ENCODE data around the gene GRIK3. TPM values are rescaled to one million over a fixed set of nuclear protein-coding genes. Genes with fewer than 3 reads are reported as not detected.
A peak's percentile ranks its signal among the peaks of the same experiment; 100 is the strongest.

GRIK3 gene
- total and polyA plus RNA-seq, 8 donors: under 0.01 to 4.9 (median 0.46) TPM; not detected in 1

- H3K9me3 ChIP-seq: no peaks in the 10 kb centered on the region
- no peaks in the 10 kb centered on the region for H3K36me3 ChIP-seq
- H3K27me3 ChIP-seq: peaks cover 0 to 72% (median 14%) of the 10 kb centered on the region in 3 donors
- no peaks in the 10 kb centered on the region for H3K4me1 ChIP-seq
- WGBS, 5 donors: 89 to 98% (median 94%) methylated on average over 7 to 14 of the region's 14 CpGs
- intact Hi-C loops (cut with DNase I; ENCODE audit: low total_unique reads): no loop called here
- TF ChIP-seq EP300 (IDR thresholded peaks at IDR 0.05) (no peak), POLR2A (IDR thresholded peaks at IDR 0.05) (no peak), POLR2AphosphoS5 (IDR thresholded peaks at IDR 0.05) (no peak)
- no peak overlapping the region for H3K27ac ChIP-seq
- DNase-seq: no peak
- no peak overlapping the region for H3K4me3 ChIP-seq
These were observed 175.3 kb downstream of the GRIK3 start for GRCh38 chr1:36858981-36859380.

GRCh38 chr1:36858553-36858952, 175.8 kb downstream of the GRIK3 start:
- Histone ChIP-seq H3K27ac (no peak overlapping the region), H3K36me3 (no peaks in the 10 kb centered on the region), H3K4me3 (no peak overlapping the region), H3K27me3 (peaks cover 0 to 76% (median 14%) of the 10 kb centered on the region in 3 donors), H3K4me1 (no peaks in the 10 kb centered on the region), H3K9me3 (no peaks in the 10 kb centered on the region)
- intact Hi-C loops (cut with DNase I; ENCODE audit: low total_unique reads): no loop called here
- no peak for DNase-seq
- 88 to 91% (median 89%) methylated on average over 5 of the region's 5 CpGs for WGBS, 5 donors
- no peak for TF ChIP-seq POLR2AphosphoS5 (IDR thresholded peaks at IDR 0.05)
- no peak for TF ChIP-seq POLR2A (IDR thresholded peaks at IDR 0.05)
- TF ChIP-seq EP300 (IDR thresholded peaks at IDR 0.05): no peak
- no peak for TF ChIP-seq CTCF (IDR thresholded peaks at IDR 0.05)

GRCh38 chr1:36857754-36858153, 176.6 kb downstream of the GRIK3 start:
- Histone ChIP-seq H3K27ac (no peak overlapping the region), H3K27me3 (peaks cover 0 to 75% (median 14%) of the 10 kb centered on the region in 3 donors), H3K4me1 (no peaks in the 10 kb centered on the region), H3K4me3 (no peak overlapping the region), H3K36me3 (no peaks in the 10 kb centered on the region), H3K9me3 (no peaks in the 10 kb centered on the region)
- TF ChIP-seq POLR2AphosphoS5 (IDR thresholded peaks at IDR 0.05) (no peak), EP300 (IDR thresholded peaks at IDR 0.05) (no peak), CTCF (IDR thresholded peaks at IDR 0.05) (no peak), POLR2A (IDR thresholded peaks at IDR 0.05) (no peak)
- DNase-seq: peak in 1 of 2 donors; percentile 20
- 33 to 38% (median 37%) methylated on average over 5 of the region's 5 CpGs for WGBS, 5 donors
- intact Hi-C loops (cut with DNase I; ENCODE audit: low total_unique reads): no loop called here

GRCh38 chr1:36855699-36856494, 178.4 kb downstream of the GRIK3 start:
- no peak for DNase-seq
- Histone ChIP-seq H3K9me3 (no peaks in the 10 kb centered on the region), H3K27ac (no peak overlapping the region), H3K4me1 (no peaks in the 10 kb centered on the region), H3K27me3 (peaks cover 0 to 76% (median 25%) of the 10 kb centered on the region in 3 donors), H3K36me3 (no peaks in the 10 kb centered on the region), H3K4me3 (no peak overlapping the region)
- no peak for TF ChIP-seq POLR2AphosphoS5 (IDR thresholded peaks at IDR 0.05)
- TF ChIP-seq POLR2A (IDR thresholded peaks at IDR 0.05): no peak
- TF ChIP-seq CTCF (IDR thresholded peaks at IDR 0.05): no peak
- TF ChIP-seq EP300 (IDR thresholded peaks at IDR 0.05): no peak
- 40 to 48% (median 45%) methylated on average over 16 to 17 of the region's 17 CpGs for WGBS, 5 donors
- intact Hi-C loops (cut with DNase I; ENCODE audit: low total_unique reads): no loop called here

- H3K4me3 ChIP-seq: no peak overlapping the region
- no peaks in the 10 kb centered on the region for H3K4me1 ChIP-seq
- H3K36me3 ChIP-seq: no peaks in the 10 kb centered on the region
- H3K9me3 ChIP-seq: no peaks in the 10 kb centered on the region
- no peak for TF ChIP-seq CTCF (IDR thresholded peaks at IDR 0.05)
- TF ChIP-seq EP300 (IDR thresholded peaks at IDR 0.05): no peak
- no peak for TF ChIP-seq POLR2A (IDR thresholded peaks at IDR 0.05)
- TF ChIP-seq POLR2AphosphoS5 (IDR thresholded peaks at IDR 0.05): no peak
- H3K27ac ChIP-seq: no peak overlapping the region
- intact Hi-C loops (cut with DNase I; ENCODE audit: low total_unique reads): no loop called here
- WGBS, 5 donors: 62 to 85% (median 80%) methylated on average over 14 of the region's 14 CpGs
- H3K27me3 ChIP-seq: peaks cover 0 to 78% (median 30%) of the 10 kb centered on the region in 3 donors
- no peak for DNase-seq
These were observed 180.7 kb downstream of the GRIK3 start for GRCh38 chr1:36853638-36854037.

Data from stomach (tissue), 9 donors.